Loucy (cell line): ENCODE measurements around the gene LRRC53.

Source experiments
- H2AFZ ChIP-seq: fragments of 200-600 bp; sonication (generic); 2 replicates; pipeline ENCODE4 v1.6.0; 2016; ENCODE audit warnings: antibody characterized with exemption, mild to moderate bottlenecking, low read length, moderate library complexity
- H3F3A ChIP-seq: fragments of 200-600 bp; 2 replicates; pipeline ENCODE4 v1.6.0; 2016; ENCODE audit warnings: antibody characterized with exemption, low read depth, mild to moderate bottlenecking
- H3K27me3 ChIP-seq: fragments of 200-600 bp; sonication (generic); 2 replicates; pipeline ENCODE4 v1.6.1; 2014; ENCODE audit warnings: low read length, mild to moderate bottlenecking; ENCODE audit not compliant: insufficient read depth, poor library complexity, severe bottlenecking
- H3K36me3 ChIP-seq: fragments of 200-600 bp; sonication (generic); 2 replicates; pipeline ENCODE4 v1.6.1; 2016; ENCODE audit warnings: low read length; ENCODE audit not compliant: insufficient read depth
- H3K4me1 ChIP-seq: fragments of 200-600 bp; sonication (generic); 2 replicates; pipeline ENCODE4 v1.5.1; 2014; ENCODE audit warnings: low read length, mild to moderate bottlenecking; ENCODE audit not compliant: insufficient read depth, poor library complexity, severe bottlenecking
- H3K4me2 ChIP-seq: fragments of 200-600 bp; sonication (generic); 2 replicates; pipeline ENCODE4 v1.6.0; 2014; ENCODE audit warnings: antibody characterized with exemption, low read length, low read depth, mild to moderate bottlenecking; ENCODE audit not compliant: poor library complexity, severe bottlenecking
- H3K4me3 ChIP-seq: fragments of 200-600 bp; sonication (generic); 2 replicates; pipeline ENCODE4 v1.5.1; 2014; ENCODE audit warnings: low read length, mild to moderate bottlenecking, mixed read lengths; ENCODE audit not compliant: poor library complexity, severe bottlenecking
- H3K79me2 ChIP-seq: fragments of 200-600 bp; sonication (generic); 2 replicates; pipeline ENCODE4 v1.6.1; 2014; ENCODE audit warnings: low read length; ENCODE audit not compliant: insufficient read depth
- H3K9ac ChIP-seq: fragments of 200-600 bp; sonication (generic); 2 replicates; pipeline ENCODE4 v1.6.0; 2014; ENCODE audit warnings: mild to moderate bottlenecking, low read depth, low read length, moderate library complexity; ENCODE audit not compliant: poor library complexity, severe bottlenecking
- H3K9me2 ChIP-seq: fragments of 200-600 bp; sonication (generic); replicated peaks from 2 replicates; pipeline ENCODE4 v1.6.1; 2016; ENCODE audit warnings: low read depth, low read length, mixed read lengths
- H3K9me3 ChIP-seq: fragments of 200-600 bp; sonication (generic); 2 replicates; pipeline ENCODE4 v1.6.1; 2014; ENCODE audit warnings: mild to moderate bottlenecking, antibody characterized with exemption, low read length, low read depth; ENCODE audit not compliant: insufficient read depth
- H4K20me1 ChIP-seq: fragments of 200-600 bp; sonication (generic); 2 replicates; pipeline ENCODE4 v1.6.0; 2014; ENCODE audit warnings: antibody characterized with exemption, low read length, mild to moderate bottlenecking; ENCODE audit not compliant: insufficient read depth, poor library complexity, severe bottlenecking
- CTCF ChIP-seq: fragments of 200-600 bp; sonication (generic); conservative IDR thresholded peaks from 2 replicates; pipeline ENCODE4 v1.5.1; 2014; ENCODE audit warnings: mild to moderate bottlenecking, antibody characterized with exemption, low read length
- EZH2phosphoT487 ChIP-seq: fragments of 200-600 bp; IDR thresholded peaks from 2 replicates; pipeline ENCODE4 v1.6.1; 2018; ENCODE audit warnings: antibody characterized with exemption, mild to moderate bottlenecking, moderate library complexity, borderline replicate concordance

The LRRC53 gene

DNA sequence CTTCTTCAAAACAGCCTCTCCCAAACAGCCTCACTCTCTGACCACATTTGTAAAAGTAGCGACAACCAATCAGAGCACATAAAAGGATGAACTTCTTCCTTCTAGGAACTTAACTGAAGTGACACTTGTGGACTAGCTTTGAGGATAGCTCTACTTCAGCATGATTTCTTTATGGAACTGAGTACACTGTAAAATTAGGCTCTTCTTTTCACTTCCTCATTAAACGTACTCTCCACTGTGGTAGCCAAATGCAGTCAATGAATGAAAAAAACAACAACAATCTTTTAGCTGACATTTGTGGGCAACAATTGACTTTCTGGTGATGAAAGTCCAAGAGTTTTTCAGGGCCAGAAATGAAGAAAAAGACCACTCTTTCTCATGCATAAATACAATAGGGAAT, 9.6 kb downstream of the LRRC53 start:
- no peaks in the 10 kb centered on the region for H4K20me1 ChIP-seq
- H3K4me3 ChIP-seq, result no peak overlapping the region
- H3F3A ChIP-seq, result no peaks in the 10 kb centered on the region
- H3K4me1 ChIP-seq, result no peaks in the 10 kb centered on the region
- no peaks in the 10 kb centered on the region for H3K36me3 ChIP-seq
- no peaks in the 10 kb centered on the region for H3K9me2 ChIP-seq
- H3K4me2 ChIP-seq, result no peak overlapping the region
- H3K79me2 ChIP-seq, result no peaks in the 10 kb centered on the region
- H3K9me3 ChIP-seq, result no peaks in the 10 kb centered on the region
- no peaks in the 10 kb centered on the region for H3K27me3 ChIP-seq
- no peak overlapping the region for H3K9ac ChIP-seq
- TF ChIP-seq EZH2phosphoT487, result no peak
- no peak for TF ChIP-seq CTCF
- H2AFZ ChIP-seq, result no peak overlapping the region

- H3K9ac ChIP-seq, result no peak overlapping the region
- no peak overlapping the region for H2AFZ ChIP-seq
- H3K9me2 ChIP-seq, result no peaks in the 10 kb centered on the region
- H4K20me1 ChIP-seq, result no peaks in the 10 kb centered on the region
- H3K4me2 ChIP-seq, result no peak overlapping the region
- no peaks in the 10 kb centered on the region for H3K27me3 ChIP-seq
- no peak for TF ChIP-seq EZH2phosphoT487
- no peak for TF ChIP-seq CTCF
- H3K4me1 ChIP-seq, result no peaks in the 10 kb centered on the region
- no peaks in the 10 kb centered on the region for H3F3A ChIP-seq
- H3K4me3 ChIP-seq, result no peak overlapping the region
- H3K36me3 ChIP-seq, result no peaks in the 10 kb centered on the region
- no peaks in the 10 kb centered on the region for H3K79me2 ChIP-seq
- H3K9me3 ChIP-seq, result no peaks in the 10 kb centered on the region
Observed at GRCh38 chr1:74502432-74502831, 10.0 kb downstream of the LRRC53 start.

- TF ChIP-seq CTCF (no peak), EZH2phosphoT487 (no peak)
- no peak overlapping the region for H3K4me2 ChIP-seq
- no peaks in the 10 kb centered on the region for H3K9me3 ChIP-seq
Observed at GRCh38 chr1:74498901-74499300, 13.5 kb downstream of the LRRC53 start.

More at GRCh38 chr1:74498901-74499300, 13.5 kb downstream of the LRRC53 start:
- H3K36me3 ChIP-seq, result no peaks in the 10 kb centered on the region
- H4K20me1 ChIP-seq, result no peaks in the 10 kb centered on the region
- H3K9me2 ChIP-seq, result no peaks in the 10 kb centered on the region
- no peak overlapping the region for H3K4me3 ChIP-seq
- no peaks in the 10 kb centered on the region for H3F3A ChIP-seq
- H2AFZ ChIP-seq, result no peak overlapping the region
- no peak overlapping the region for H3K9ac ChIP-seq
- no peaks in the 10 kb centered on the region for H3K27me3 ChIP-seq
- no peaks in the 10 kb centered on the region for H3K4me1 ChIP-seq
- H3K79me2 ChIP-seq, result no peaks in the 10 kb centered on the region
